GM19463 (cell line): ENCODE data around the gene MINPP1.
"Not testable (repeated sequence)": the region's sequence is repeated elsewhere in the genome, so short reads cannot be mapped to it uniquely, and the experiment has no call there.

Experiments used
- ATAC-seq: cut with Tn5 transposase; IDR thresholded peaks from one replicate; pipeline ENCODE4 v1.9.1; 2021; ENCODE audit warnings: mild to moderate bottlenecking, moderate library complexity; ENCODE audit not compliant: unreplicated experiment

MINPP1 gene

DNA sequence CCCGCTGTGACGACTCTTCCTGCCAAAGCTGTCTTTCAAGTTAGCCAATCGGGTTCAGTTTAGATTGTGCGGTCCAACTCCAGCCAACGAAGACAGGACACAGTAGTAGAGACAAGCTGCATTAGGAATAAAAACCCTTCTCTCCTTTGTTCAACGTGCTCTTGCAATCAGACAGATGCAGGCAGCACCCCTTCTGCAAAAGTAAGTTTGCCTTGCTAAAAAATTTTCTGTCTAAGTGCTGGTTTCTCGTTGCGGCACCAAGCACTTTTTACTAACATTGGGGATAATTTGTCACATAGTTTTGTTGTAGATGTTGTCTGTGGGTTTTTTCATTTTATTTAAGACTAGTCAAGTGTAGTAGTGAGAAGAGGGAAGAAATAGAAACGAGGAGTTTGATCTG lies 58.1 kb downstream of the MINPP1 start:
- no peak for ATAC-seq

DNA sequence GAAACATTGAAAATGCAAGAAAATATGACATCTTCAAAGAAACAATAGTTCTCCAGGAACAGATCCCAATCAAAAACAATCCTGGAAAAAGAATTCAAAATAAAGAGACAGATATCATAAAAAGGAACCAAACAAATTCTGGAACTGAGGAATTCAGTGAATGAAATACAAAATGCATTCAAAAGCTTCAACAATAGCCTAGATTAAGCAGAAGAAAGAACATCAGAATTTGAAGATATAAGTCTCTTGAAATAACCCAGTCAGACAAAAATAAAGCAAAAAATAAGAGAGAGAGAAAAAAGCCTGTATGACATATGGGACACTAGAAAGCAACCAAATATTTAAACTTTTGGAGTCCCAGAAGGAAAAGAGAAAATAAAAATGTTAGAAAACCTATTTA lies 60.3 kb downstream of the MINPP1 start:
- ATAC-seq = no peak

DNA sequence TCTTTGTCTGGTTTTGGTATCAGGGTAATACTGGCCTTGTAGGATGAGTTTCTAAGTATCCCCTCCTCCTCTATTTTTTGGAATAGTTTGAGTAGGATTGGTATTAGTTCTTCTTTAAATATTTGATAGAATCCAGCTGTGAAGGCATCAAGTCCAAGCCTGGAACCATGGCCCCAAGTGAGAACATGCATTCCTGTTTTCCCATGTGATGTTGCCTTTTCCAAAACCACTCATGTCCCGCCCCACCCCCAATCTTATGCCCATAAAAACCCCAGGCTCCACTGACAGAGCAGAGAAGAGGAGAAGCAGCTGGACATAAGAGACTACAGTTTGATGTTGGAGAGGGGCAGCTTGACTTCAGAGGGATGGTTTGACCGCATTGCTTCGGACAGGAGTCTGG lies 71.2 kb downstream of the MINPP1 start:
- ATAC-seq = no peak

DNA sequence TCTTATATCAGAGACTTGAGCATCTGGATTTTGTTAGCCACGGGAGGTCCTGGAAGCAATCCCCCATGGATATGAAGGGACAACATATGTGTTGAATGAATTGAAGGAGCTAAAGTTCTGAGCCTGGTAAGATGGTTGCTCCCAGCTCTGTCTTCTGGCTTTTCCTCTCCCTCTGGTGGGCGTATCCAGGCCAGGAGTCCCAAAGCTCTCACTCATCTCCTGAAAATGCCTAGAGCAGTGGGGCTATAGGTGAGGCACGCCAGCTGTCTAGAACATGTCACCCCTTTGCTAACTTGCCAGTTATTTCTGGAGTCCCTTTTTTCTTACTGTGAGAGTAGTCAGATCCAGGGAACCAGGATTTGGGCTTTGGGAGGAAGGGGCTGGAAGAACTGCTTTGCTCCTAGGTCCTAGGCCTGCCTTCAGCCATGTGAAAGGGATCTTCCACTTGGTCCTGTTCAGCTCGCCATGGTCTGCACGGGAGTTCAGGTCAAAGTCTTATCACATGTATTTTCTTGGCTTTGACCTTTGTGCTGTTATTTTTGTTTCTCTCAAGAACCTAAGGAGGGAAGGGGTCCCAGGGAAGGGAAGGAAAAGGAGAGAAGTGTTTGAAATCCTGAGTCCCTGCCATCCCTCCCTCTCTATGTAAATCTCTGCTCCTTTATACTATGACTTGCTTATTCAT lies 73.6 kb downstream of the MINPP1 start:
- no peak for ATAC-seq

DNA sequence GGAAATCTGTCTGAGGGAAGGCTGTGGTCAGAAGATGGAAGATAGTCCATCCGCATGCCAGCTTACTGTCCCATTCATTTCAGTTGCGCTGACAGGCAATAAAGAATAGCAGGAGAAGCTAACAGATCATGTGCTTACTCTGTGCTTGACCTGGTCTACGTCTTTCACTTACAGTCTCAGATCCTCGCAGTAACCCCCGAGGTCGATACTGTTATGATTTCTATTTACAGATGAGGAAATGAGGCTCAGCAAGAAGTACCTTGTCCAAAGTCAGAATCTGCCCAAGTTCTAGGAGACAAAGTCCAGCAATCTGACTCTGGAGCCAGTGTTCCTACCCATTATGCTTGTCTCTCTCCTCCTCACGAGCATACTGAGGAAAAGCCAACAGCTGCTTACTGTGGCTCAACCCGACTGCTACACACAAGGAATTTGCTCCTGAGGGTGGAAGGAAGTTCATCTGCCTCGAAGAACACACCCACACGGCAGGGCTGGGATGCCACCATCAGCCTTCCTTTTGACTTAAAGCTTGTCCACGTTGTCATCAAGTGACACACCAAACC lies 74.2 kb downstream of the MINPP1 start:
- no peak for ATAC-seq

DNA sequence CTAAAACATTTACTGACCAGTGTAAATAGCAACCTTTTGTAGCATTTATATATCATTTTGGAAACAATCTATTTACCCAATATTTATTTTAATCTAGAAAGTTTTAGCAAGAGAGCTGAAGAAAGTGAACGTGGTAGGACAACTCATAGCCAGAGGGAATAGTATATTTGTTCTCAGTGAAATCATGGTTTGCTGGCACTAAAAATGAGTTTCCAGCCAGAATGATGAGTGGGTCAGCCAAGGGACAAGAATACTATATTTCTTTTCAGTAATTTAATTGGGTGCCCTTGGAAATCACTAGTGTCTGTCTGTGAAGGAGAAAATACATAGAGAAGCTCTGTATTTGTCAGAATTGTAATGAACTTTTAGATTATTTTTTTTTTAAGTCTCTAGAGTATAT lies 74.9 kb downstream of the MINPP1 start:
- ATAC-seq = no peak

DNA sequence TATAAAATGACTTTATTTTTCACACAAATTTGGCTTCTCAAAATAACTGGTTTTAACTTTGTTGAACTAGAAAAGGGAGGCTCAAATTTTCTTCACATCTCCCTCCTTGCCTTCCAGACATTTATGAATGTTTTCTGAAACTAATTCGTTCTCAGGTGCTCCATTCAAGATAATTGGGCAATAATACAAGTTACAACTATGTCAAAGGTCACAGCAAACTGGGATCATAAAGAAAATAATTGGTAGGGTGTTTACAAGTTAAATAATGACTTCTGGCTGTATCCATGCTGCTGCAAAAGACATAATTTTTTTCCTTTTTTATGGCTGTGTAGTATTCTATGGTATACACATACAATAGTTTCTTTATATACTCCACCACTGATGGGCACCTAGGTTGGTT lies 75.3 kb downstream of the MINPP1 start:
- ATAC-seq = no peak

DNA sequence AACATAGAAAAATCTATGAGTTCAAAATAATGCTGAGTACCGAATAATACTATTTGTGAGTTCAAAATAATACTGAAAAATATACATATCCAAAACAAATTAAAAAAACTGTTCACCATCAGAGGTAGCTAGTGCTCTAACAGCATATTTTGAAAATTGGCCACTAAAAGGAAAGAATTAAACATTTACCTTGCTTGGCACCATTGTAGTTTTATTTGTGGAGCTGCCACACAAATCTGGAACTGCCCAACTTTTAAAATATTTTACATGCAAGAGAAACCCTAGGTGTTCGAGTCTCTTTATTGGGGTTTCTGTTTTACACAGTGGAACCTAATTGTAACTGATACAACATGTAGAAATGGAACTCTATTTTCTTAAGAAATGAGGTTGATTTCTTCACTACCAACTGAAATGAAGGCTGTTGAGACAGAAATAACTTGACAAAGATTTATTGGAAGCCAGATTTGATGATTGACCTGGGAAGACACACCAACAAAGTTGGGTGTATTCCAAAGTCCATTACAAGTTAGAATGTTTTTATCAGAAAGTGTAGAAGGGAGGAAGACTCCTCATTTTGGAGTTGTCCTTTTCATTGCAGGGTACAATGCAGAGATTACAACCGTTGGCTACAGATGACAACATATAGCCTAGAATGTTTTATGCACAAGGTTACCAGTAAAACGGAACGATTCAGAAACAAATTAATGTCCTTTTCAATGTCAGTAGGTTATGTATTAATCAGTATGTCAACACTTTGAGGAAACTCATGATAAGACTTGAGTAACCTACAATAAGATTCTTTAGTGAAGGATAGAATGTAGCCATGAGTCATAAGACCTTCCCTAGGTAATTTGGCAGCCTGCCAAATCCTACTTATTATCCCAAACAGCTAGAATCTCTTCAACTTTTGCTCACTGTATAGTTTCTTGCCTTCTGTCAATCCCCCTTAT lies 81.1 kb downstream of the MINPP1 start:
- ATAC-seq = no peak

DNA sequence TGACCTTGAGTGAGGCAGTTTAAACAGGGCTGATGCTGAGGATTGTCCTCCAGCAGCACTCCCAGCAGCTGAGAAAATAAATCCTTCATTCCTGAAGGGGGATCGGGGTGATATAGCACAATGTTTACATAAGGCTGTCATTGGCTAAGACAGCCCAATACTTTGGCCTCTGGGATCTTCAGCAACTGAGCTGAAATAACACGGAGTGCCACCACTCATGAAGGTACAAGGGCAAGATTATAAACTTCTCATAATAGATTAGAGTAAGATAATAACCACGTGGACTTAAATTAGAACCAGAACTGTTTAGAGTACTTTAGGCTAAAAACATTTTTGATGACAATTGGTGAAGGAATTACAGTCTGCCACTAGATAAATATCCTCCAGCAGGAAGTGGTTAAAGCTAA lies 85.0 kb downstream of the MINPP1 start:
- ATAC-seq = no peak

DNA sequence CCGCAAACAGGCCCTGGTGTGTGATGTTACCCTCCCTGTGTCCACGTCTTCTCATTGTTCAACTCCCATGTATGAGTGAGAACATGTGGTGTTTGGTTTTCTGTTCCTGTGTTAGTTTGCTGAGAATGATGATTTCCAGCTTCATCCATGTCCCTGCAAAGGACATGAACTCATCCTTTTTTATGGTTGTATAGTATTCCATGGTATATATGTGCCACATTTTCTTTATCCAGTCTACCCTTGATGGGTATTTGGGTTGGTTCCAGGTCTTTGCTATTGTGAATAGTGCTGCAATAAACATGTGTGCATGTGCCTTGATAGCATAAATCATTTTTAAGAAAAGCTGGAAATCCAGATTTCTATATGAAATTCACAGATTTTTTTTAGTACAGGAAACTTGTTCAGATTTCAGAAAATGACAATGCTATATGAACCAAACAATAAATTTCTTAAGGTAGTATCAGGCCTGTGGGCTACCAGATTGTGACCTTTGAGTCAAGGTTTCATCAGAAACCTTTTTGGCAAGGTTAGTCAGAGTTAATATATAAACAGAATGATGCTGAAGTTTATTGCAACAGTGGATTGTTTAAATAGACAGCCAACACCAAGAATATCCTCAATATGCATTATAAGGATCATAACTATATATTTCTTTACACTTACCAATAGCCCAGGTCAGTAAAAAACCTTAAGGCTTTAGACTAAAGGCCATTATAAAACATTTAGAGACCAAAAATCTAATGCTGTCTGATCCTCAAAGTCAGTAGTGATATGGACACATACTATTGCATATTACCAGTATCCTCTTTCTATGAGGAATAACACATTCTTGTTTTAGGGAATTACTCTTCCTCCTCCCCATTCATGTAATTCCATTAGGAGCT lies 86.3 kb downstream of the MINPP1 start:
- ATAC-seq = no peak

DNA sequence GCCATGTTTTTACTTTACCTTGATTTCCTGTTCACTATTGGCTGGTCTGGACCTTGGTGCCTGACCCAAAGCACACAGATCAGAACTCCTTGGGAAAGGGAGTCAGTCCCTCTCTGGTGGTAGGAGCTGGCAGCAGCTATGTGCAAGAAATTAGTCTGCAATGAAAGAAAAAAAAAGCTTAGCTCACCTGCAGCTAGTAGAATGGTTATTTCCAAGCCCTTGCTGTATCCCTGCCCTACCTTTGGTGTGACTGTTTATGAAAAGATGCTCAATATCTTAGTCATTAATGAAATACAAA lies 86.8 kb downstream of the MINPP1 start:
- ATAC-seq = no peak

DNA sequence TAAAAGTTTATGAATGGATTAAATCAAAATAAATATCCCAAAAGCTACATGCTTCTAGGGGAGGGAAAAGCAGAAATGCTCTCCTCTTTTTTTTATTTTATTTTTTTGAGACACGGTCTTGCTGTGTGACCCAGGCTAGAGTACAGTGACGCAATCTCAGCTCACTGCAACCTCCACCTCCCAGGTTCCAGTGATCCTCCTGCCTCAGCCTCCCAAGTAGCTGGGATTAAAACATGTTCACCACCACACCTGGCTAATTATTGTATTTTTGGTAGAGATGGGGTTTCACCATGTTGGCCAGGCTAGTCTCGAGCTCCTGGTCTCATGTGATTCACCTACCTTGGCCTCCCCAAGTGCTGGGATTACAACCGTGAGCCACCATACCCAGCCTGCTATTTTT lies 88.2 kb downstream of the MINPP1 start:
- ATAC-seq = not testable (repeated sequence)

DNA sequence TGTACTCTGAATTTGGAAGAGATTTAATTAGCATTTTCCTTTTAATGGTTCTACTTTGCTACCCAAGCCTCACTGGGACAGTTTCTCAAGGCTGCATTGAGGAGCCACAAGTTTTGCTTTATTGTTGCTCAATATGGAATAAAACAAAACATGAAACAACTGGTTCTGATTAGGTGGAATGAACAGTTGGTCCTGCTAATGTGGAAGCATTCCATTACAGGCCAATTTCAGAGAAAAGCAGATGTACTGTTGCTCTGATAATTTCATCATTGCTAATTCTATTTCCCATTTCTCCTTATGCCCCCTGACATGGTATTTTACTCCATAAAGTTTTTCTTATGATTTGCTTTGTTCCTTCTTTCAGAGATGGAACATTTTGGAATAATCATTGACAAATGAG lies 89.0 kb downstream of the MINPP1 start:
- no peak for ATAC-seq

DNA sequence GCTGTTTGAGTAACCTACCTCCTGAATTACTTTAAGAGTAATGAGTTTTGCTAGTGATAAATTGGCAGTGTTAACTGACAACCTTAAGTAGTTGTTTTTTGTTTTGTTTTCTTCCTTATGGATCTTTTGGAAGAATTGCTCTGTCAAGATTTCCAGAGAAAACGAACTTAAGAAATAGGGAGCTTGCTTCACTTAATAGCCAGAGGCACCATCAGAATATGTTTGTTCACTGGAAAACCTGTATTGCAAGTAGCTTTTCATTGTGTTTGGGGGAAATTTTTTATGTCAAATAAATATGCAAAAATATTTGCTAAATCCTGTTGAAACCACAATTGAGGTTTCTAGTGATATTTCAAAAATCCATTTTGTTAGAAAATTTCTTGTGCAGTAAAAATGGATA lies 89.5 kb downstream of the MINPP1 start:
- no peak for ATAC-seq

DNA sequence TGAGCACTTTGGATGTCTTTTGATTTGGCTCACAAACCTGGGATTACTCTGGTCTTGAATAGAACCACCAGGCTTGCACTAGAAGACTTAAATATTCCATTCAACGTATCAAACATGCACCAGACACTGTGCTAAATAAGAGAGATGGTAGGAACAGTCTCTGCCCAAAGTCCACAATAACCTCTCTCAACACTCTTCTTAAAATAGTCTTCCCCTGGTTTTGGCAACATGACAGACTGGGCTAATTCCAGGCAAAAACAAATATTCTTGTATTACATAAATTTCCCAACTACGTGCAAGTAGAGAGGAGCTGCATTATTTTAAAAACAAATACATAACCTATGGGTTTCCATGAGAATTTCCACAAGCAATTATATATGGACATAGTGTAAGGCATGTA lies 90.2 kb downstream of the MINPP1 start:
- no peak for ATAC-seq

DNA sequence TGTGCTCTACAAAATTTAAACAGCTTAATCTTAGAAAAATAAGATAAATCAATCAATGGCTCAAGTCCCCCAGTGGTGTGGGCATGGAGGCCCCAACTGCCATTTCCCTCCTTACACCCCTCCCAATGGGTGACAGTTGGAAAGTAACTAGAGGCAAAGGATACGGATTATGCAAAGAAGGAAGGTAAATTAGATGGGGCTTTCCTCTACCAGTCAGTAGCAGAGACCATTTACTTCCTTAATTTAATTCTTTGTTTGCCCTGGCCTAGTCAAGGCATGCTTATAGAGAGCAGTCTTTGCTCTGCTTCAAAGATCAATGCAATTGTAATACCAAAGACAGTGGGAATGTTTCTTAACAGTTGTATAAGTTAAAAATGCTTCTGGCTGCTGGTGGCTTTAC lies 91.7 kb downstream of the MINPP1 start:
- ATAC-seq = no peak

DNA sequence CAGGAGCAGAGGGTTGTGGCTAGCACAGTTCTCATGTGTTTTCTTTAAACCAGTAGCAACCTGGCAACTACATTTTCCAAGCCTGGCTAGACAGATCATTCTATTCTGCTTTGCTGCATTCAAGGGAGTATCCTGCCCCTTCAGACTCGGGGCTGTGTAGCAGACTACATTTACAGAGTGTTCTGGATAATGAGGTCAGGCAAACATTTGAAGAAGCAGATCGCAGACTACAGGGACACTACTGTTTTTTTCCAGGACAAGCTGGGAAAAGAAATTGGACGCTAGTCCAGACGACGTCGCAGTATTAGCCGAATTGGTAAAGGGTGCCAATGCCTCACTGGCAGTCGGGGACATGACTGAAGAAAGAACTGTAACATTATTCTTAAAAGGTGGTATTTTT lies 94.0 kb downstream of the MINPP1 start:
- no peak for ATAC-seq

DNA sequence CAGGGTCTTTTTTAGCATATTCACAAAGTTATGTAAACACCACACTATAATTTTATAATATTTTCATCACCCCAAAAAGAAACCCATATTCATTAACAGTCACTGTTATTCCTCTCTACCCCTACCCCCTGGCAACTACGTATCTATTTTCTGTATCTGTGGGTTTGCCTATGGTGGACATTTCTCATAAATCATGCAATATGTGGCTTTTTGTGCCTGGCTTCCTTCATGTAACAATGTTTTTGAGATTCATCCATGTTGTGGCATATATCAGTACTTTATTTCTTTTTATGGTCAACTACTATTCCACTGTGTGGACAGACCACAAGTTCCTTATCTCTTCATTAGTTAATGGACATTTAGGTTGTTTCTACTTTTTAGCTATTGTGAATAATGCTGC lies 95.9 kb downstream of the MINPP1 start:
- ATAC-seq = no peak
